ENCODE results near the gene SLC22A23.

Gene SLC22A23

DNA sequence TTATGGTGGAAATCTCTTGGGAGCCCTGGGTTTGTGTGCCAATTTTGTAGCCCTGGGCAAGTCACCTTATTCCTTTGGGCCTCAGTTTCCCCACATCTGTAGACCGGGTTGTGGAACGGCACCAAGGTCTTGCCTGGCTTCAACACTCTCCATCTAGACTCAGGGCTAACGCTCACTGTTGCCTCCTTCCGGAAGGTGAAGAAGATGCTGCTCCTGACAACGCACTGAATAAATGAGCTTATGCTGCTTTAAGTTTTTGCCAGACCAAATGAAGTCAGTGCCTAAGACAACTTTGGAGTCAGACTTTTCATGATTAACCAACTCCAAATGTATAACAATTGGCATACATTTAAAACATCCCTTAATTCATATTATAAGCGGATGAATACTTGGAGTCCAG lies 145.0 kb downstream of the SLC22A23 start:
- Histone ChIP-seq H3K27ac (ENCODE audit: low read length) (no peak overlapping the region), H3K9ac (ENCODE audit: low read depth, low read length) (no peak overlapping the region), H3K27me3 (ENCODE audit: insufficient read depth, low read length, poor library complexity) (peaks cover 18% of the 10 kb centered on the region), H4K20me1 (ENCODE audit: insufficient read depth, low read length) (0 out of 2 replicates have a peak, but pooled peaks cover 4% of the 10 kb centered on the region), H3K36me3 (ENCODE audit: insufficient read depth, low read length) (no peaks in the 10 kb centered on the region), H3K4me3 (ENCODE audit: low read depth in 1 of 2, low read length in 2 of 2) (no peak overlapping the region), H3K79me2 (ENCODE audit: insufficient read depth, low read length) (no peaks in the 10 kb centered on the region), H2AFZ (ENCODE audit: low read depth, low read length) (no peak overlapping the region), H3K9me3 (ENCODE audit: insufficient read depth, low read length, severe bottlenecking) (no peaks in the 10 kb centered on the region), H3K4me1 (ENCODE audit: insufficient read depth, low read length) (no peaks in the 10 kb centered on the region), H3K4me2 (ENCODE audit: insufficient read depth, low read length) (no peak overlapping the region)
- no peak for ATAC-seq (ENCODE audit: insufficient read depth, low read depth)
- DNase-seq, result no peak
- no peak for TF ChIP-seq EZH2 (IDR thresholded peaks at IDR 0.05; ENCODE audit: borderline replicate concordance, low read depth, low read length, severe bottlenecking)
- TF ChIP-seq, protein P1, sequence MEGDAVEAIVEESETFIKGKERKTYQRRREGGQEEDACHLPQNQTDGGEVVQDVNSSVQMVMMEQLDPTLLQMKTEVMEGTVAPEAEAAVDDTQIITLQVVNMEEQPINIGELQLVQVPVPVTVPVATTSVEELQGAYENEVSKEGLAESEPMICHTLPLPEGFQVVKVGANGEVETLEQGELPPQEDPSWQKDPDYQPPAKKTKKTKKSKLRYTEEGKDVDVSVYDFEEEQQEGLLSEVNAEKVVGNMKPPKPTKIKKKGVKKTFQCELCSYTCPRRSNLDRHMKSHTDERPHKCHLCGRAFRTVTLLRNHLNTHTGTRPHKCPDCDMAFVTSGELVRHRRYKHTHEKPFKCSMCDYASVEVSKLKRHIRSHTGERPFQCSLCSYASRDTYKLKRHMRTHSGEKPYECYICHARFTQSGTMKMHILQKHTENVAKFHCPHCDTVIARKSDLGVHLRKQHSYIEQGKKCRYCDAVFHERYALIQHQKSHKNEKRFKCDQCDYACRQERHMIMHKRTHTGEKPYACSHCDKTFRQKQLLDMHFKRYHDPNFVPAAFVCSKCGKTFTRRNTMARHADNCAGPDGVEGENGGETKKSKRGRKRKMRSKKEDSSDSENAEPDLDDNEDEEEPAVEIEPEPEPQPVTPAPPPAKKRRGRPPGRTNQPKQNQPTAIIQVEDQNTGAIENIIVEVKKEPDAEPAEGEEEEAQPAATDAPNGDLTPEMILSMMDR (IDR thresholded peaks at IDR 0.05; ENCODE audit: borderline replicate concordance, extremely low read depth, low read length, poor library complexity, severe bottlenecking), result no peak

DNA sequence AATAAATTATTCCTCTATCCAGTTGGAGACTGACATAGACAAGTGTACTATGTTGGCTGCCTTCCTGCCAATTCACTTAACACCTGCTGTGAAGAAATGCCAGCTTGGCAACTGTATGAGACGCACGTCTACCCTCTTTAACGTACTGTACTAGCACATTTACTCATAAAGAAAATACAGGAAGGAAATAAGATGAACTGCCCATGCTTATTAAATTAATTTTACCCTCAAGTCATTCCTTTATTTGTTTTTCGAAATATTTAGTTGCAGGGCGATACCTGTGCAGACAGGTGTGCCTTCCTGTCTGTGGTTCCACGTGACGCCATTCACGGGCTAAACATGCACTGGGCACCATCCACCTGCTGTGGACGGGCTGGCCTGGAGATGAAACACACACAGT lies 146.1 kb downstream of the SLC22A23 start:
- no peak for DNase-seq
- H3K9ac ChIP-seq (ENCODE audit: low read depth, low read length), result no peak overlapping the region
- no peak for TF ChIP-seq EZH2 (IDR thresholded peaks at IDR 0.05; ENCODE audit: borderline replicate concordance, low read depth, low read length, severe bottlenecking)
- TF ChIP-seq, protein P1 (IDR thresholded peaks at IDR 0.05; ENCODE audit: borderline replicate concordance, extremely low read depth, low read length, poor library complexity, severe bottlenecking), result no peak
- ATAC-seq (ENCODE audit: insufficient read depth, low read depth), result no peak
- H3K79me2 ChIP-seq (ENCODE audit: insufficient read depth, low read length), result no peaks in the 10 kb centered on the region
- H2AFZ ChIP-seq (ENCODE audit: low read depth, low read length), result no peak overlapping the region
- H3K36me3 ChIP-seq (ENCODE audit: insufficient read depth, low read length), result no peaks in the 10 kb centered on the region
- H3K4me2 ChIP-seq (ENCODE audit: insufficient read depth, low read length), result no peak overlapping the region
- H3K4me3 ChIP-seq (ENCODE audit: low read depth in 1 of 2, low read length in 2 of 2), result no peak overlapping the region
- H4K20me1 ChIP-seq (ENCODE audit: insufficient read depth, low read length), result 0 out of 2 replicates have a peak, but pooled peaks cover 4% of the 10 kb centered on the region
- H3K27me3 ChIP-seq (ENCODE audit: insufficient read depth, low read length, poor library complexity), result peaks cover 14% of the 10 kb centered on the region
- no peak overlapping the region for H3K27ac ChIP-seq (ENCODE audit: low read length)
- peaks cover 3% of the 10 kb centered on the region for H3K9me3 ChIP-seq (ENCODE audit: insufficient read depth, low read length, severe bottlenecking)
- no peaks in the 10 kb centered on the region for H3K4me1 ChIP-seq (ENCODE audit: insufficient read depth, low read length)

DNA sequence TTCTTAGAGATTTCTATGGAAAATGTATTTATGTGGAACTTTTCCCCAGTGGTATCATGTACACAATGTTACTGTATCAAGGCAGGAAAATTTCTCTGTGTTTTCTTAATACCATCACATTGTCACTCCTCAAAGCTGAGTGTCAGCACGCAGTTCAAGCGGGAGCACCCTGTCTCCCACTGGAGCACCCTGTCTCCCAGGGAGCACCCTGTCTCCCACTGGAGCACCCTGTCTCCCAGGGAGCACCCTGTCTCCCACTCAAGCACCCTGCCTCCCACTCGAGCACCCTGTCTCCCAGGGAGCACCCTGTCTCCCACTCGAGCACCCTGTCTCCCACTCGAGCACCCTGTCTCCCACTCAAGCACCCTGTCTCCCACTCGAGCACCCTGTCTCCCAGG lies 146.8 kb downstream of the SLC22A23 start:
- DNase-seq (no peak), ATAC-seq (ENCODE audit: insufficient read depth, low read depth) (no peak)
- peaks cover 6% of the 10 kb centered on the region for H3K9me3 ChIP-seq (ENCODE audit: insufficient read depth, low read length, severe bottlenecking)
- H3K27me3 ChIP-seq (ENCODE audit: insufficient read depth, low read length, poor library complexity), result peaks cover 14% of the 10 kb centered on the region
- H3K9ac ChIP-seq (ENCODE audit: low read depth, low read length), result no peak overlapping the region
- H4K20me1 ChIP-seq (ENCODE audit: insufficient read depth, low read length), result 0 out of 2 replicates have a peak, but pooled peaks cover 4% of the 10 kb centered on the region
- no peaks in the 10 kb centered on the region for H3K4me1 ChIP-seq (ENCODE audit: insufficient read depth, low read length)
- H2AFZ ChIP-seq (ENCODE audit: low read depth, low read length), result no peak overlapping the region
- no peaks in the 10 kb centered on the region for H3K79me2 ChIP-seq (ENCODE audit: insufficient read depth, low read length)
- TF ChIP-seq, protein P1 (IDR thresholded peaks at IDR 0.05; ENCODE audit: borderline replicate concordance, extremely low read depth, low read length, poor library complexity, severe bottlenecking), result no peak
- no peak for TF ChIP-seq EZH2 (IDR thresholded peaks at IDR 0.05; ENCODE audit: borderline replicate concordance, low read depth, low read length, severe bottlenecking)
- no peak overlapping the region for H3K4me3 ChIP-seq (ENCODE audit: low read depth in 1 of 2, low read length in 2 of 2)
- no peak overlapping the region for H3K27ac ChIP-seq (ENCODE audit: low read length)
- H3K4me2 ChIP-seq (ENCODE audit: insufficient read depth, low read length), result no peak overlapping the region
- no peaks in the 10 kb centered on the region for H3K36me3 ChIP-seq (ENCODE audit: insufficient read depth, low read length)

All from DND-41 (cell line).